Measurements from ENCODE around the gene DERL2.

The DERL2 gene

DNA sequence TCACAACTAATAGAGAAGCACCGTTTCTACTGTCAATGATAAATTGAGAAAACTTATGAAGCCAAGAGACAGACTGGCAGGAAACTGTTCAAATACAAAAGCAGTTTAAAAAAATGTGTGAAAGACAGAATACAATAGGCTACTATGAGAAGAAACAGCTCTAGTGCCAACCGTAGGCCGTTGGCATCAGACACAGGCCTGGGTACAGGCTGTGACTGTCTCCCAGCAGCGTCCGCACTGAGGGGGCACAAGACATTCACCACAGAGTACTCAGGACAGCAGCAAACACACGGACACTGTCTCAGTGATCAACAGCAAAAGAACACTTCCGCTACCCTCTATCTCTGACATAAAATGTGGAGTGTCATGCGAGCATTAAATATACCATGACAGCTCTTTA is 39.2 kb downstream of the DERL2 start:
- H3K4me1 ChIP-seq (ENCODE audit: control insufficient read depth in 1 of 2, insufficient read depth in 1 of 2, low read depth in 1 of 2, low read length in 1 of 2) = no peaks in the 10 kb centered on the region
- TF ChIP-seq, protein P1, sequence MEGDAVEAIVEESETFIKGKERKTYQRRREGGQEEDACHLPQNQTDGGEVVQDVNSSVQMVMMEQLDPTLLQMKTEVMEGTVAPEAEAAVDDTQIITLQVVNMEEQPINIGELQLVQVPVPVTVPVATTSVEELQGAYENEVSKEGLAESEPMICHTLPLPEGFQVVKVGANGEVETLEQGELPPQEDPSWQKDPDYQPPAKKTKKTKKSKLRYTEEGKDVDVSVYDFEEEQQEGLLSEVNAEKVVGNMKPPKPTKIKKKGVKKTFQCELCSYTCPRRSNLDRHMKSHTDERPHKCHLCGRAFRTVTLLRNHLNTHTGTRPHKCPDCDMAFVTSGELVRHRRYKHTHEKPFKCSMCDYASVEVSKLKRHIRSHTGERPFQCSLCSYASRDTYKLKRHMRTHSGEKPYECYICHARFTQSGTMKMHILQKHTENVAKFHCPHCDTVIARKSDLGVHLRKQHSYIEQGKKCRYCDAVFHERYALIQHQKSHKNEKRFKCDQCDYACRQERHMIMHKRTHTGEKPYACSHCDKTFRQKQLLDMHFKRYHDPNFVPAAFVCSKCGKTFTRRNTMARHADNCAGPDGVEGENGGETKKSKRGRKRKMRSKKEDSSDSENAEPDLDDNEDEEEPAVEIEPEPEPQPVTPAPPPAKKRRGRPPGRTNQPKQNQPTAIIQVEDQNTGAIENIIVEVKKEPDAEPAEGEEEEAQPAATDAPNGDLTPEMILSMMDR (IDR thresholded peaks at IDR 0.05) = no peak
- H3K4me3 ChIP-seq (ENCODE audit: low read depth in 1 of 2, low read length in 1 of 2) = no peak overlapping the region
- no peaks in the 10 kb centered on the region for H3K9me3 ChIP-seq
- peaks cover 74% of the 10 kb centered on the region for H3K36me3 ChIP-seq
- no peaks in the 10 kb centered on the region for H3K27me3 ChIP-seq
- no peak overlapping the region for H3K27ac ChIP-seq

DNA sequence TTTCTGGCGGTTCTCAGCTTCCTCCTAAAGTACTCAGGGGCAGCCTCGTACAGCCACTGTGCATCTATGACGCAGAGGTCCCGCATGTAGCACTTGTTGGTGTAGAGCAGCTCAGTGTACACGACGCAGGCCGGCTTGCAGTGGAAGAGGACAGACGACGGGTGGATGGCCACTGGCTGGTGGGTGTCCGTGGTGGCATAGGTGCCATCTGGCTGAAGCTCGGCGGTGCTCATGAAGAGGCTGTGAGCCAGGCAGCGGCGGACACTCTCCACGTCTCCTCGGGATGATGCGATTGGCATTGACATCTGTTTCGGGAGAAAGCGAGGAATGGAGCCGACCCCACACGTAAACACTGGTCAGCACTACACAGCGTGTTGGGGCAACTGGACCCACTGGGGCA is 41.8 kb downstream of the DERL2 start:
- no peaks in the 10 kb centered on the region for H3K27me3 ChIP-seq
- H3K4me3 ChIP-seq (ENCODE audit: low read depth in 1 of 2, low read length in 1 of 2) = no peak overlapping the region
- peaks cover 7% of the 10 kb centered on the region in 2 experiments for H3K4me1 ChIP-seq (ENCODE audit: control insufficient read depth in 1 of 2, insufficient read depth in 1 of 2, low read depth in 1 of 2, low read length in 1 of 2)
- no peak overlapping the region for H3K27ac ChIP-seq
- TF ChIP-seq, protein P1 (IDR thresholded peaks at IDR 0.05) = no peak
- peaks cover 48% of the 10 kb centered on the region for H3K36me3 ChIP-seq
- H3K9me3 ChIP-seq = no peaks in the 10 kb centered on the region

DNA sequence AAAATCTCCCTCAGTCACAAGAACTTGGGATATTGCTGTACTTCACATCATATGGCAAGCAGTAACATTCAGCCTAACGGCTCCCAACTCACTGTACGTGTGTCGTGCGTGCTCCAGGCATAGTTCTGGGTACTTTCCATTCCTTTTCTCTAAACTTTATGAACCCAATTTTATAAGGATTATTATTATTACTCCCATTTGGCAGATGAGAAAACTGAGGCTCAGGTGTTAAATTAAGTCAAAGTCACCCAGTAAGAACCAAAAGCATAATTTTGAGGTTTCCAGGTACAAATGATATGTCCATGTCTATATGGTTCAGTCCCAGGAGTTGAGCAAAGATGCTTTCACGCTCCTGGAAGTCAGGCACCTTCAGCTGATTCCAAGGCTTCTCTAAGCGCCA is 42.2 kb downstream of the DERL2 start:
- no peak overlapping the region for H3K27ac ChIP-seq
- no peak overlapping the region for H3K4me3 ChIP-seq (ENCODE audit: low read depth in 1 of 2, low read length in 1 of 2)
- no peaks in the 10 kb centered on the region for H3K27me3 ChIP-seq
- H3K36me3 ChIP-seq = peaks cover 48% of the 10 kb centered on the region
- no peaks in the 10 kb centered on the region for H3K9me3 ChIP-seq
- TF ChIP-seq, protein P1 (IDR thresholded peaks at IDR 0.05) = no peak
- H3K4me1 ChIP-seq (ENCODE audit: control insufficient read depth in 1 of 2, insufficient read depth in 1 of 2, low read depth in 1 of 2, low read length in 1 of 2) = peaks cover 10 to 11% of the 10 kb centered on the region in 2 experiments

DNA sequence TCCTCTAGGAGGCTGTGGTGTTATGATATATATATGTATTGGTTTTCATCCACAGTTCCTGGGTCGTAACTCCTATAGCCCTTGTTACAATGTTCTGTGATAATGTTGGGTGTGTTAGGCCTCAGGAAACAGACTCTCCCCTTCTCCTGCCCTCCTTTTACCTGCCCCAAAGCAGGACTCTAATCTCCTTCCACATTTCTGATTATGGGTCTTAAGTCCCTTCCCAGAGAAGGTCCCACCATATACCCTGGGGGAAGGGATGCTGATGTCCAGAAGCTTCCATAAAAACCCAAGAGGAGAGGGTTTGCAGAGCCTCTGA is 46.6 kb downstream of the DERL2 start:
- H3K36me3 ChIP-seq = peaks cover 25% of the 10 kb centered on the region
- no peaks in the 10 kb centered on the region for H3K27me3 ChIP-seq
- TF ChIP-seq, protein P1 (IDR thresholded peaks at IDR 0.05) = no peak
- H3K9me3 ChIP-seq = no peaks in the 10 kb centered on the region
- peaks cover 19% of the 10 kb centered on the region in 2 experiments for H3K4me1 ChIP-seq (ENCODE audit: control insufficient read depth in 1 of 2, insufficient read depth in 1 of 2, low read depth in 1 of 2, low read length in 1 of 2)
- H3K4me3 ChIP-seq (ENCODE audit: low read depth in 1 of 2, low read length in 1 of 2) = peak overlapping the region; percentile 69 to 85
- peak overlapping the region; percentile 86 for H3K27ac ChIP-seq

DNA sequence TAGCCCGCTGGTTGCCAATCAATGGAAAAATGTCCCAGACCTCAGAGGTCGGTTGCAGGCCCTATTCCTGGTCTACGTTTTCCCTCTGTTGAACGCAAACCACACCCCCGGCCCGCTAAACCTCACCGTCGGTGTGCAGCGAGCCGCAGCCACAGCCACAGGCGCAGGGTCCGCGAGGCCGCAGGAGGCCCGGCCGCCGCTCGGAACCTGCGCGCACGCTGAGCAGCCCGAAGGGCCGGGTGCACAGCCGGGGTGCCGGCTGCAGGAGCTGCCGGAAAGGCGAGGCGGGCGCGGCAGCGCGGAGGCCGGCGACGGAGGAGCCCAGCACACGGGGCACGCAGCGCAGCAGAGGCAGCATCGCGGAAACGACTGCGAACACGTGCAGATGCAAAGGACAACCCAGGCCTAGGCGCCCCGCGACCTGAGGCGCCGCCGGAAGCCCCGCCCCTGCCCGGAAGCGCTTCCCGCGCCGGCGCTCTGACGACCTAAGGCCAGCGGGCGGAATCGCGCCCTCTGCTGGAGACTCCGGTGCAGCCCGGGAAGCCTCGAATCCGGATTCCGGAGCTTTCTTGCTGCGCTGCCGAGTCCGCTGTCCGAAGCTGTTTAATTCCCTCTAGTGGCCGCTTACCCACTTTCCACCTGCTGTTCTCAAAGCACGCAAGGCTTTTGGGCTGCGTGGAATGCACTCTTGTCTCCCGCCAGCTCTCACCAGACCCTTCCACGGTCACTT is 47.1 kb downstream of the DERL2 start, which contains the start of gene C1QBP:
Gene C1QBP (minus strand): TSS at position 440 of the 730 bp plus-strand sequence. CDS start 82 bp downstream, at position 358.
- Histone ChIP-seq H3K4me3 (ENCODE audit: low read depth in 1 of 2, low read length in 1 of 2) (peak within 1 kb of the TSS; percentile 69 to 85), H3K27me3 (no peaks in the 10 kb centered on the region), H3K27ac (peak within 1 kb of the TSS; percentile 86), H3K36me3 (peaks cover 23% of the 10 kb centered on the region), H3K4me1 (ENCODE audit: control insufficient read depth in 1 of 2, insufficient read depth in 1 of 2, low read depth in 1 of 2, low read length in 1 of 2) (peaks cover 19% of the 10 kb centered on the region in 2 experiments), H3K9me3 (no peaks in the 10 kb centered on the region)
- TF ChIP-seq, protein P1 (IDR thresholded peaks at IDR 0.05) = peak; percentile 98
